Erythroblast (primary cell): ENCODE results near the gene DCK.

Source experiments
- GATA1 ChIP-seq: IDR thresholded peaks from 2 replicates; pipeline ENCODE4 v1.6.1; 2011; ENCODE audit warnings: low read depth, mild to moderate bottlenecking, control low read depth, low read length, moderate library complexity
- POLR2A ChIP-seq: IDR thresholded peaks from 2 replicates; pipeline ENCODE4 v1.6.1; 2011; ENCODE audit warnings: mild to moderate bottlenecking, low read length

GRCh38 chr4:70946939-70947338, 46.5 kb upstream of the DCK start:
- TF ChIP-seq POLR2A (no peak), GATA1 (no peak)
